COLO829 (cell line): ENCODE results near the gene GPATCH1.

Source experiments
- DNase-seq: peaks from one replicate; pipeline ENCODE4 v3.0.0; 2012; ENCODE audit warnings: low spot score

Gene GPATCH1

DNA sequence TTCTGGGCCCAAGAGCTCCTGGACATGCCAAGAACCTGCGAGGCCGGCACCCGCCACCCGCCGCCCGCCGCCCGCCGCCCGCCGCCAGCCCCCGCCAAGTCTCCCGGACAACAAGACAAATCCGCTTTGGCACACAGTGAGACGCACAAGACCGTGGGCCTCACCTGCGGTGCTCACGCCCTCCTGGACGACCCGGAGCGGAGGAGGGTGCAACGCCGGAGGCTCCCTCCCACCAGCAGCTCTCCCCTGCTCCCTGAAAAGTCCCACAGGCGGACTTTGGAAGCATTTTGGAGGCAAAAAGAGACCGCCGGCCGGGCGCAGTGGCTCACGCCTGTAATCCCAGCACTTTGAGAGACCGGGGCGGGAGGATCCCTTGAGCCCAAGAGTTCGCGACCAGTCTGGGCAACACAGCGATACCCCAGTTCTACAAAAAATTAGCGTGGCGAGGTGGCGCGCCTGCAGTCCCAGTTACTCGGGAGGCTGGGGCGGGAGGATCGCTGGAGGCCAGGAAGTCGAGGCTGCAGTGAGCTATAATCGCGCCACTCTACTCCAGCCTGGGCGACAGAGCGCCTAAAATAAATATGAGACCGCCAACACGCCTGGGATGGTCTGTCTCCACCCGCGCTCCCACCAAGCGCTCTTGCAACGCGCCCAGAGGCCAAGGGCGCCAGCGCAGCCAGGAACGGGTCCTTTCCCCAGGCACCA is 17.1 kb upstream of the GPATCH1 start:
- DNase-seq = no peak

DNA sequence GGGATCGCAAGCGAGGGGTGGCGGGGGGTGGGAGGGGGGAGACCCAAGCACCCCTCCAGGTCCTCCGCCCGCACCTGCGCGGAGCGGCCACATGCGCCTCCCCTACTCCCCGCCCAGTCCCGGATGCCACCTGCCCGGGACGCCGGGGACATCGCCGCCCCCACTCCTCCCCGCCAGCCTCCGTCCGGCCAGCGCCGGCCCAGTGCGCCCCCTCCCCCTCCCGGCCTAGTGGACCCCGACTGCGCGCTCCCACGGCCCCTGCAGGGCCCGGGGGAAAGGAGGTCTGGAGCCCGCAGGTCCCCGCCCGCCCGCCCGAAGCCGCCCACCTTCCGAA is 16.6 kb upstream of the GPATCH1 start:
- no peak for DNase-seq

DNA sequence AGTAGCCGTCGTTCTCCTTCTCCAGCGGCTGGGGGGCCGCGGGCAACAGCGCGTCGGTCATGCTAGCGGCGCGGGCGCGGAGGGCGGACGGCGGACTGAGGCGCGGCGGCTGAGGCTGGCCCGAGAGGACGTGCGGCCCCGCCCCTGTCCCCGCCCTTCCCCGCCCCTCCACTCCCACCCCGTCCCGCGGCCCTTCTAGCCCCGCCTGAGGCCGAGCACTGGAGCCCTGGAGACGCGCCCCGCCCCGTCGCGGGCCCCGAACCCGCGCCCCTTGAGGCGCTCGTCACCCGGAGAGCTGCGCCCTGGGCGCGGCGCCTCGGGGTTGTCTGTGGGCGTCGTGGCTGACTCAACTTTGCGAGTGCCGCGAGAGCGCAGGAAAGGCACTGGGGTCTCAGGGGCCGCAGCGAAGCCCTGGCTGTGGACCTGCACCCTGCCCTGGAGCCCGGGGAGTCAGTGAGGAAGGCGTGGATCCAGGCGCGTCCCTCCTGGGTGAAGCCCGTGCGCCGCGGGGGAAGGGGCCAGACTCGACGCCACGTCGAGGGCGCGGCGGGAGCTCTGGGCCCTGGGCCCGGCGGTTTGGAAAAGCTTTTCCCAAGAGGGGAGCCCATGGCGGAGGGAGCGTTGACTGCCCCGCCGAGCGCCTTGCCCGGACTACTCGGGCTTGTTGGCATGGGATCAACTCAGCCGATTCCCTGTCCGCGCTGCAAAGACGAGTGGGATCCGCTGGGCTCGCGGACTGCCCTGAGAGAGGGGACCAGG is 16.0 kb upstream of the GPATCH1 start, which contains the start of gene RHPN2:
Gene RHPN2, minus strand, starts transcription at position 97 of the 759 bp plus-strand sequence. Its CDS starts 36 bp downstream, at position 61.
- peak; percentile 50 for DNase-seq

DNA sequence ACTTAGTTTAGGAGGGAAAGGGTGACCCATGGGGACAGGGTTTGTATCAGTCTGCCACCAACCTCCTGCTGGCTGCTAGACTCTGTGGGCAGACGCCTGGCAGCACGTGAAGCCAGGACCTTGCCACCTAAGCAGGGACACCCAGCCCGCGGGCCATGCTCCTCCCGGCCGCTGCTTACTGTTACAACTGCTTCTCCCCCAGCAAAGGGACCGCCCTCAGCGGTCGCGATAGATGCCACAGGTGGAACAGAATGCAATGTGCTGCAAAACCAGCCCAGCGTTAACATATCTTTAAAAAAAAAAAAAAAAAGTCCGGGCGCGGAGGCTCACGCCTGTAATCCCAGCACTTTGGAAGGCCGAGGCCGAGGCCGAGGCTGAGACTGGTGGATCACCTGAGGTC is 14.4 kb upstream of the GPATCH1 start:
- DNase-seq = no peak

DNA sequence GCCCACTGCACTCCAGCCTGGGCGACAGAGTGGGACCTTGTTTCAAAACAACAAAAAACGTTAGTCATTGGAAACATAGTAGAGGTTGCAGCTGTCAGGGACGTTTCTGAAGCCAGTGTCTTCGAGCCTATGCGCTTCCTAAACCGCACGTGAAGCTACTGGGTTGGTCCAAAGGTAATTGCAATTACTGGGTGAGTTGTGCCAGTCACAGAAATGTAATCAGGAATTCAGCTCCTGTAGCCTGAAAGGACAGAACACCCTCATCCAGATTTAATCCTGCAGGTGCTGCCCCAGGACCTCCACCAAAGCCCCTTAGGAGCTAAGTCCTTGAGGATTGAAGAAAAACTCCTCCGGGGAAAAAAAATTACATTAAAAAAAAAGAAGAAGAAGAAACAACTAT is 13.9 kb upstream of the GPATCH1 start:
- DNase-seq = no peak

DNA sequence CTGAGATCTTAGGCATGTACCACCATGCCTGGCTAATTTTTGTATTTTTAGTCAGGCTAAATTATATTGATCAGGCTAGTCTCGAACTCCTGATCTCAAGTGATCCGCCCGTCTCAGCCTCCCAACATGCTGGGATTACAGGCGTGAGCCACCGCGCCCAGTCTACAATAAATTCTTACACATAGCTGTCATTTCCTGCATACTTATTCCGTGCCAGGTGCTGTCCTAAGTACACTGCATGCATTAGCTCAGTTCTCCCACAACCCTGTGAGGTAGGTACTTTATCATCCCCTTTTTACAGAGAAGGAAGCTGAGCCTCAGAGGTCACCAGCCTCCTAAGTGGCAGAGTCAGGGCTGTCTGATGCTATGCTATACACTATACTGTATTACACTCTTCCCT is 9.1 kb upstream of the GPATCH1 start:
- no peak for DNase-seq

DNA sequence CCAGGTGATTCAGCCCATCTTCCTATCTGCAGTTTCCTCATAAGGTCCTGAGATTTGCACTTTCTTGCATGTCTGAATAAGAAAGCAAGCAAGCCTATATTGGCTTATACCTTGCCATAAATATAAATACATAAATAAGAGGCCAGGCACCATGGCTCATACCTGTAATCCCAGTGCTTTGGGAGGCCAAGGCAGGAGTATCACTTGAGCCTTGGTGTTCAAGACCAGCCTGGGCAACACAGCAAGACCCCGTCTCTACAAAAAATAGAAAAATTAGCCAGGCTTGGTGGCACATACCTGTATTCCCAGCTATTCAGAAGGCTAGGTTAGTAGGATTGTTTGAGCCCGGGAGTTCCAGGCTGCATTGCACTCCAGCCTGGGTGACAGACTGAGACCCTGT is 5.5 kb upstream of the GPATCH1 start:
- DNase-seq = no peak

DNA sequence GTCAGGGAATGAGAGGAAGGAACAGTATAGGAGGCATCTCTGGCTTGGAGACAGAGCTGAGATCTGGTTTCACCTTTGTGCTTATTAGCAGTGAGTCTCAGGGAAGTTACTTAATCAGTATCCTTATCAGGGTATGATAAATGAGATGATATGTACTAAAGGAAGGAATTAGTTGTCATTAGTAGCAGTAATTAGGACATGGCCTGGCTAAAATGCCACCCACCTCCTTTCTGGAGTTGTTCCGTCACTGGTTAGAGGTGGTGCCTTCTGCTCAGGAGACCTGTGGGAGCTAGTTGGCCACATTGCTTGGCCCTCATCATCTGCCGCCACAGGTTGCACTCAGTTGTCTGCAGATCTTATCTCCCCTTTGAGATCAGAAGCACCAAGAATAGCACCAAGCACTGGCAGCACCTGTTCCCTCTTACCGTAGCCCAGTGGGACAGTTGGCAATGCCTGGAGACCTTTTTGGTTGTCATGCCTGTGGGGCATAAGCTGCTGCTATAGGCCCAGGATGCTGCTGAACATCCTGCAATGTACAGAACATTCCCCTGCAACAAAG is 4.7 kb downstream of the GPATCH1 start:
- DNase-seq = no peak

DNA sequence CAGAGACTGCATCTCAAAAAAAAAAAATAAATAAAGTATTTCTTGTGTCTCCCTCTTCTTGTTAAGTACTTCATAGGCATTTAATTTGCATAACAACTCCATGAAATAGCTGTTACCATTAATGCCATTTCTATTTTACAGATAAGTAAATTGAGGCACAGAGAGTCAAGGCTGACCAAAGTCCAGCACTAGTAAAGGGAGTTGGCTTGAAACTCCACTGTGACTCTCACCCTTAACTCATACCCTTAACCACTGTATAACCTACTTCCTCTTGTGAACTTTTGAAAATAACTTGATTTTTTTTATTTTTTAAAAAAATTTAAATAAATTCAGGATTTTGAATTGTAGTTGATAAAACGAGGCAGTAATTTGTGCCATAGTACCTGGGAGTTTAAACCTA is 6.0 kb downstream of the GPATCH1 start:
- no peak for DNase-seq

DNA sequence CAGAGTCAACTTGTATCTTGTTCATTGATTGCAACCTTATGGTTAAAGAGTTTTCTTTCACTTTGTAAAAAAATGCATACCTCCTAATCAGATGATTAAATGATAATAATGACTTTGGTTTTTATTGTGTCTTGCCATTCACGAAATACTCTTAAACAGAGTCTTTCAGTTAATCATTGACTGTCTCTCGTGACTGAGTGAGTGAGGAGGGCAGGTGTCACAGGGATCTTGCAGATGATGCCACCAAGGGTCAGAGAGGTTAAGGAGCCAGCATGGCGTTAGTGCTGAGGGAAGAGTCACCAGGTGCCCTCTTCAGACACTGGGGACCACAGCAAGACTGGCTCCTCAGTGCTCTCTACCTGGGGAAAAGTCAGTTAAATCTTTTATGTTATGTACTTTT is 8.0 kb downstream of the GPATCH1 start:
- DNase-seq = no peak

DNA sequence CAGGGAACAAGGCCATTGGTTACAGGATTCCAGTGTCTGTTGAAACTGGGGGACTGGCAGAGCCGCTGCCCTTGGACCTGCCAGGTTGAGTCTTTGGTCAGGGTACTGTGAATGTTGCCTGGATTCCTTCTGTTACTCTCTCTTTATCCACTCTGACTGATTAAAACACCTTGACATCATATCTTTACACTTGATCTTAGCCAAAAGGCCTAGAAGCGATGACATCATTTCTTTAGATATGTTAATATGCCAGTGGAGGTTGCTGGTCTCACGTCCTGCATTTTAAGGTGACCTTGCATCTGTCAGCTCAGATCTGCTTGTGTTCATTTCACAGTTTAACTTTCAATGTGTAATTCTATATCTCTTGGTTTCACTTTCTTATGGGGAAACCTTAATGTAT is 9.2 kb downstream of the GPATCH1 start:
- no peak for DNase-seq

DNA sequence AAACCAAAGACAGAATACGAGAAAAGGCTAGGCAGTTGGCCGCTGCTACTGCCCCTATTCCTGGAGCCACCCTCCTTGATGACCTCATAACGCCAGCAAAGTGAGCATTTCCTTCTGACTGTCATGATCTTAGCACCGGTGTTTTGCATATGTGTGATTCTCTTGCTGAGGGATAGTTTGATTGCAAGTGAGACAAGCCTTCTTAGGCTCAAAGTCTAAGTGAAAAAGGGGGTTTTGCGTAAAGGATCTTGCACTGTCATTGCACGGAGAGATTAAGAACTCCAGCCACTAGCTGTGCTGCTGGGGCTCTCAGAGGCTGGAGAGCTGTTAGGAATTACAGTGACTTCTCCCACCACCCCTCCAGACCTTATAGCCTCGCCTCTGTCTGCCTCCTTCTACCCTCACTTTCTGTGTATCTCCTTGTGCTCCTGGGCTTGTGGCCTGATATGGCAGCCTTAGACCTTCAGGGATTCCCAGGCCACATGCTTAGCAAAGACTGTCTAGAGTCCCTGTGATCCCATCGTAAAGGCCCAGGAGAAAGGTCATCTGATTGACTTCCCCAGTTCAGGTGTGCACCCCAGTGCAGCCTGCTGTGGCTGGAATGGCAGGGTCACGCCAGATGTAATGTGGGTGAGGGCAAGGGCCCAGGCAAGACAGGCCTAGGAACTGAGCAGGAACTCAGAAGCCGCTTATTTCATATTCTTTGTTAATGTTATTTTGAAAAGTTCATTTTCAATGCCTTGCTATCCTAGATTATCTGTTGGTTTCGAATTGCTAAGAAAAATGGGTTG is 12.6 kb downstream of the GPATCH1 start:
- no peak for DNase-seq

DNA sequence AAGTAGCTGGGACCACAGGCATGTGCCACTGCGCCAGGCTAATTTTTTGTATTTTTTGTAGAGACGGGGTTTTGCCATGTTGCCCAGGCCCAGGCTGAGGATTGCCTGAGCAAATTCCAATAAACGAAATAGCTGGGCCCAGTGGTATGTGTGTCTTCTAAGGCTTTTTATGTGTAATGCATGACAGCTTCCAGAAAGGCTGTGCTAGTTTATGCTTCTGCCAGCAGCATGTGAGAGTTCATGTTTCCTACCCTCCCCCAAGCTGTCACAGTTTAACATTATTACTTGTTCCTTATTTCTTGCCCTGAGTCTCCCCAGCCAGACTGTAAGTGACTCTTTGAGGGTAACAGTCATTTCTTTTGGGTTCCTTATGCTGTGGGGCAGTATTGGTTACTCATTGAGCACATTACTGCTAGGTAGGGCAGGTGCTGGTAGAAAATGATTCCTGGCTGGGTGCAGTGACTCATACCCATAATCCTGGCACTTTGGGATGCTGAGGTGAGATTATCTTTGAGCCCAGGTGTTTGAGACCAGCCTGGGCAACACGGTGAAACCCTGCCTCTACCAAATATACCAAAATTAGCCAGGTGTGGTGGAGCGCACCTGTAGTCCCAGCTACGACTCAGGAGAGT is 13.6 kb downstream of the GPATCH1 start:
- no peak for DNase-seq

DNA sequence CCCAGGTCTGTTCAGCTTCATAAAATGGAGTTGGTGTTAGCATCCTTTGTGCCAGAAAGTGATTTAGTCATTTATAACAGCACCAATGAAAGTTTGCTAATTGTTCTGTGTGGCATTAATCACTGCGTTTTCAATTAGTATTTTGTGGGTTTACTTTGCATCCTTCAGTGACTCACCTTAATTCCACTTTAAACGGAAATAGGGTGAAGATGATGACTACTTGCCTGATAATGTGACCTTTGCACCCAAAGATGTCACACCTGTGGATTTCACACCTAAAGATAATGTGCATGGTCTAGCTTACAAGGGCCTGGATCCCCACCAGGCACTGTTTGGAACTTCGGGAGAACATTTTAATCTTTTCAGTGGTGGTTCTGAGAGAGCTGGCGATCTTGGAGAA is 15.0 kb downstream of the GPATCH1 start:
- no peak for DNase-seq

DNA sequence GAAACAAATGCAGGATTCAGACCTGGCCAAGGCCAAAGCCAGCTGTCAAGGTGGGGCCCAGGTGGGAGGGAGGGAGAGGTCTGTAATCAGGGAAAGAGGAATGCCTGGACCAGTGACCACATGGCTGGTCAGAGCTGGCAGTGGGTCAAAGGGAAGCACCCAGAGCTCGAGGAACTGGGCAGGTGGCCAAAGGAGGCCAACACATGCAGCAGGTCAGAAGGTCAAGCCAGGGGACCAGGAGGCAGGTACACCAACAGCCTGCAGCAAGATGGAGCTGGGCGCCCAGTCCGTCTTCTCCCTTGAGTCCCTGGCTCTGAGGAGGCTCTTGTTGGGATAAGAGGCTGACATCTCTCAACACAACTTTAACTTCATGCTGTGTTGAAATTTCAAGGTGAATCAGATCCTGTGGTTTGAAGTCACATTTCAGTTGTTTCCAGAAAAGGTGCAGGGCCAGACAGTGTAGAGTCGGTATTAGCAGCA is 17.1 kb downstream of the GPATCH1 start:
- DNase-seq = no peak

DNA sequence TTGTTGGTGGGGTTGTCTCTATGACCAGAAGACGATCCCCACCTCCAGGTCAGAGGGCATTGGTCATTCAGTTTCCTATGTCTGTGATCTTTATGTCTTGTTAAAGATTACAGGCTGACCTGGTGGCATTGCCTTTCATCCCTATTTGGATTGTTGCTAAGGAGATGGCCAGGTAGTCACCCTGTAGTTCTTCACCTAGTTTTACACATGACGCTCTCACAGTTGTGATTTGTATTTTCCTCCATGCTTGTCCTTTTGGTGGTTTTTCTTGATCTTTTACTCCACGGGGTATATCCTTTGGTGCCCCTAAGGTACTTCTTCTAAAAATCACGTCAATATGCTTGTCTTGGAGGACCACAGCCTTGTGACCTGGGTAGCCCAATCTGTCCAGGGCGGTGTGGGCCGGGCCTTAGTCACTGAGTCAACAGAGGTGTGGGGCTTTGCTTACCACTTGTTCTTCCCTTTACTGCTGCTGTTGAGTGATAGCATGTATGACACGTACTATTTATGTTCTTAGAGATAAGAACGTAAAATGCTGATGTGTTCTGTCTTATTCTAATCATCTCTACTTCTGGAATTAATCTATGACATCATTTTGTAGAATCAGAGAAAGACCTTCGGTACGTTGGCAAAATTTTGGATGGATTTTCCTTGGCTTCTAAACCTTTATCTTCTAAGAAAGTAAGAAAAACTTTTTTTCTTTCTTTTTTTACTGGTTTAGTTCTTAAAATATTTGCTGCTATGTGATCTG is 20.1 kb downstream of the GPATCH1 start:
- no peak for DNase-seq

DNA sequence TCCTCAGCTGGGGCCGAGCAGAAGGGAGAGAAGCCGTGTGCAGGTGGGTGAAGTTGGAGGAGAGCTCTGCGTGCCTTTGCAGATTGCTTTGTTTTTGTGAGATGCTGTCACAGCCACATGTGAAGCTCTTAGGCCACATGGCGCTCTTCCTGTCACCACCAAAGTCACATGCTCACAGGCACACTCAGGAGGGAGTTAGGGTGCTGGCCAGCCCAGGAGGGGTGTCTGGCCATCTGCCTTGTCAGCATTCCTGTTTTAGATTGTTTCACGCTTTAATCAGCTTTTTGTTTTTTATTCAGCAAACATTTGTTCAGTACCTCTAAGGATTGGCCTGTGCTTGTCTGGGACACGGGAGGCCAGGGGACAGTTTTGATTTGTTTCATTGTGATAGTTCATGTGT is 21.9 kb downstream of the GPATCH1 start:
- DNase-seq = no peak

DNA sequence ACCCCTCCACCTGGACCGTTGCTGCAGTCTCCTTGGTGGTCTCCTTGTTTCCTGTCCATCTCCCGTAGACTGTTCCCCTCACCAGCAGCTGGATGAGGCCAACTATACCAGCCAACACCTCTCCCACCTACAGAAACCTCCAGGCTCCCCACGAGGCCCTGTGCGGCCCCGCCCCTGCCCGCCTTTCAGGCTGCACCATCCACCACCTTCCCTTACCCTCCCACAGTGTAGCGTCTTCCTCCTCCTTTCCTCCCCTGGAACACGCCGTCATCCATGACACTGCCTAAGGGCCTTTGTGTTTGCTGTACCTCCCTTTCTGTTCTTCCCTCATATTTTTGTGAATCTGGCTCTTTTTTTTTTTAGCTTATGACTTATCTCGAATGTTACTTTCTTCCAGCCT is 27.2 kb downstream of the GPATCH1 start:
- DNase-seq = no peak

DNA sequence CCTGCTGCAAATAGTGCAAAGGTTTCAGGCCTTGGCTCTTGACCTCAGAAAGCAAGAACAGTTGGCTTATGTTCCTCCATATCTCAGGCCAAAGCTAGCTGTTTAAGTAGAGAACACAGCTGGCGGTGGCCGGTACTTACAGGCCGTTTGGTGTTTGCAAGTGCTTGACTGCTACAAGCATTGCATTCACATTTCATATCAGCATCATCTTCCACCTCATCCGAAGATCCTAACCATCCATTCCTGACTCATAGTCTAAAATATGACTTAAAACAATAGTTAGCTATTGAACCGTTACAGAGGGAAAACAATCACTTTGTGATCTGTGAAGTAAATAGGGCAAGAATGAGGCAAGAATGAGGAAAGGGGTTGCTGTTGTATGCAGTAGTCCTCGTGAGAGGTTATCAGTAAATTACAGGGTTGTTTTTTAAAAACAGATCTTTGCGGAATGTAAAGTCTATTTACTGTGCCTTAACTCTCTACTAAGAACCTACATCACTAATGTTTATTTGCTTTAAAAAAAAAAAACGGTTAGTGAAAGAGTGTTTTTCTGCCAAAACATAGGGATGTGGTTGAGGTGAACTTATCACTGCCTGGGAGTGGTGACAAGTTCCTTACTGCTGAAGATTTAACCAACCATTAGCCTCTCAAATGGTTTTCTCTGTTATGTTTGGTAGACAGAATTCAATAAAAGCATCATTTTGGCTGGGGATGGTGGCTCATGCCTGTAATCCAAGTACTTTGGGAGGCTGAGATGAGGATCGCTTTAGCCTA is 29.3 kb downstream of the GPATCH1 start:
- DNase-seq = no peak

DNA sequence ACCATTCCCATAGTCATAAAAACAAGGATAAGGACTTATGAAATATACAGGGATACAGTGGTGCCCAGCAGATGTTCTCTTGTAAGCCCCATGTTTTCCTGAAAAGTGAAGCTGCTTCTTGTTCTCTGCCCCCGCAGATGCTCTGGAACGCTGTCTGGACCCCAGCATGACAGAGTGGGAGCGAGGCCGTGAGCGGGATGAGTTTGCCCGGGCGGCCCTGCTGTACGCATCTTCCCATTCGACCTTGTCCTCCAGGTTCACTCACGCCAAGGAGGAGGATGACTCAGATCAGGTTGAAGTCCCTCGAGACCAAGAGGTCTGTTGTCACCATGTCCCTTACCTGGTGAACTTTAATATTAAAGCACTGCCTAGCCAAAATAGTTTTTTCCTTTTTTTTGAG is 30.6 kb downstream of the GPATCH1 start:
- no peak for DNase-seq

DNA sequence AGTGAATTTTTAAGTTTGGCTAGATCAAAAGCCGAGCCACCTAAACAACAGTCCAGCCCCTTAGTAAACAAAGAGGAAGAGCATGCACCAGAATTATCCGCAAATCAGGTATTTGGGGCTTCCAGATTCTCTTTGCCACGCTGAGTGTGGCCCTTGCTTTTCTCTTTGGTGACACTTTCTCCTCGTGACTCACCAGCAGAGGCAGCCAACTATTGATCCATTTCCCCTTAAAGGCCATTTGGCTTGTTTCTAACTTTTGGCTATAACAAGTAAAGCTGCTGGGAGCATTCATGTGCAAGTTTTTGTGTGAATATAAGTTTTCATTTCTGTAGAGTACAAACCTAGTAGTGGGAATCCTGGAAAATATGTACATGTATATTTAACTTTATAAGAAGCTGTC is 33.3 kb downstream of the GPATCH1 start:
- DNase-seq = no peak
